ENCODE measurements around the gene RGS4. TPM values are rescaled to one million over a fixed set of nuclear protein-coding genes. Genes with fewer than 3 reads are reported as not detected.

Gene RGS4
- polyA plus RNA-seq, 1 experiment: 25.8 TPM

DNA sequence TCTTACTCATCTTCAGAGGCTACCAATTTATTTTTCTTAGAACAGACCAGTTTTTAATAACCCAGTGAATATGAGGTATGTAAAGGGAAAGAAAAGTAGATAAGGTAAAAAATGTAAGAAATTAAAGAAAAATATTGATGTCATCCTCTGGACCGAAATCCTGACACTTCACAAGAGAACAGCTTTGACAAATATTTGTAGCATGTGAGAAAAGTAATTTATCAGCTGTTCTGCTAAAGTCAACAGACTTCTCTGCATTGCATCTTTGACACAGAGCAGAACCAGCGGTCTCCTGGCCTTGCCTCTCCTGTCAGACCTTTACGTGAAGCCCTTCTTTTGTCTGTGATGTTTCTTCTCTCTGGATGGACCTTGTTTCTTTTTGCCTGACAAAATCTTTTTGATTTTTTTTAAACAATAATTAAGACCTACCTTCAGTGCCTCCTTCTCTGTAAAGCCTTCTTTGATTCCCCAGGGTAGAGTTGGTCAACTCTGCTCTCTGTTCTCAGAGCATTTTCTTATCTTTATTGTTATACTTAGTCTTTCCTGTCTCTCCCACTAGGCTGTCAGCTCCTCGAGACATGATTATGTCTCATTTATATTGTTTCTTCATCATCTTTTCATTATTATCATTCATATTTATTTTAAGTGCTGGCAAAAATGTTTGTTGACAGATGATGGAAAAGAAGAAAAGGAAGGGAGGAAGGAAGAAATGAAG lies 35.4 kb downstream of the RGS4 start:
- ChIA-PET POLR2A (no interaction called here), CTCF (interaction anchor here (0.7 kb wide), 1 partner anchor 41 kb away, joined by 3 read pairs; no protein-coding TSS in a partner anchor)
- no peak for TF ChIP-seq CTCF (IDR thresholded peaks at IDR 0.05; ENCODE audit: insufficient read depth, low read depth, low read length)
- no peak for DNase-seq (ENCODE audit: low read depth)
- H3K4me3 ChIP-seq (ENCODE audit: low read depth, low read length): no peak overlapping the region
- no peaks in the 10 kb centered on the region for H3K27me3 ChIP-seq (ENCODE audit: control insufficient read depth, insufficient read depth, low read length)
- H3K36me3 ChIP-seq (ENCODE audit: control insufficient read depth, insufficient read depth, low read length): no peaks in the 10 kb centered on the region

DNA sequence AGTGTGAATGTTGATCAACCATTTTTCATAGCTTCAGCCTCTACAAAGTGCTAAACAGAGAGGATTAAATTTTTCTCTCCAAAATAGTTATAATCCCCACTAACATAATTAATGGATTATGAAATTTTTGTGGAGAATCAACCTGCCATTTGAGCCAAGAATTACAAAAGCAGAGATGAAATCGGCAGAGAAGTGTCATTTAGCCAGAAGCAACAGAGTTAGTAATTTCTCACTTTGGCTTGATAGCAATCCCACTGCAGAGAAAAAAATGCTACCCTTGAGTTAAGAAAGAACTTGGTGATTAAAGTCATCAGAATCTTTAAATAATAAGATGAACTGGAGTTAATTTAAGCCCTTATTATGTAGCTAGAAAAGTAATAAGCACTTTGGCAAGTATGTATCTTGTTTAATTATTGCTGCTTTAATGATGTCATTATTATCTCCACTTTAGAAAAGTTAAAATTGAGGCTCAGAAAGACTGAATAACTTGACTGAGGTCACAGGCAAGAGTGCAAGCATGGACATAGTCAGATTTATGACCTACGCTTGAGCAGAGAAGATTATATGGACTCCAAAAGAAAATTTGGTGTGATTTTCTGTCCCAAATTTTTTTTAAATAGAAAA lies 37.3 kb downstream of the RGS4 start:
- TF ChIP-seq CTCF (IDR thresholded peaks at IDR 0.05; ENCODE audit: insufficient read depth, low read depth, low read length): no peak
- no peaks in the 10 kb centered on the region for H3K27me3 ChIP-seq (ENCODE audit: control insufficient read depth, insufficient read depth, low read length)
- H3K4me3 ChIP-seq (ENCODE audit: low read depth, low read length): no peak overlapping the region
- no peaks in the 10 kb centered on the region for H3K36me3 ChIP-seq (ENCODE audit: control insufficient read depth, insufficient read depth, low read length)
- CTCF ChIA-PET: no interaction called here
- DNase-seq (ENCODE audit: low read depth): no peak
- POLR2A ChIA-PET: no interaction called here

DNA sequence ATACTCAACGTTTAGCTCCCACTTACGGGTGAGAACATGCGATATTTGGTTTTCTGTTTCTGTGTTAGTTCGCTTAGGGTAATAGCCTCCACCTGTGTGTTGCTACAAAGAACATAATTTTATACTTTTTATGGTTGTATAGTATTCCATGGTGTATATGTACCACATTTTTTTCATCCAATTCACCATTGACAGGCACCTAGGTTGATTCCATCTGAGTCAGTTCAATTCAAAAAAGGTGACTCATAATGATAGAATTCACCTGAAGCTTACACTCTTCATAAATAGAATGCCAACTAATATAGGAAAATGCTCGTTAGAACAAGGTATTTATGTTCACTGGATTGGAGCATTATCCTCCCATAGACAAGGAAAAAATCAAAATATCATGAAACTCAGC lies 38.5 kb downstream of the RGS4 start:
- no peak for TF ChIP-seq CTCF (IDR thresholded peaks at IDR 0.05; ENCODE audit: insufficient read depth, low read depth, low read length)
- no peak for DNase-seq (ENCODE audit: low read depth)
- no peak overlapping the region for H3K4me3 ChIP-seq (ENCODE audit: low read depth, low read length)
- CTCF ChIA-PET: interaction anchor here (0.9 kb wide), 1 partner anchor 67 kb away, joined by 3 read pairs; no protein-coding TSS in a partner anchor
- H3K36me3 ChIP-seq (ENCODE audit: control insufficient read depth, insufficient read depth, low read length): no peaks in the 10 kb centered on the region
- H3K27me3 ChIP-seq (ENCODE audit: control insufficient read depth, insufficient read depth, low read length): no peaks in the 10 kb centered on the region
- POLR2A ChIA-PET: no interaction called here

DNA sequence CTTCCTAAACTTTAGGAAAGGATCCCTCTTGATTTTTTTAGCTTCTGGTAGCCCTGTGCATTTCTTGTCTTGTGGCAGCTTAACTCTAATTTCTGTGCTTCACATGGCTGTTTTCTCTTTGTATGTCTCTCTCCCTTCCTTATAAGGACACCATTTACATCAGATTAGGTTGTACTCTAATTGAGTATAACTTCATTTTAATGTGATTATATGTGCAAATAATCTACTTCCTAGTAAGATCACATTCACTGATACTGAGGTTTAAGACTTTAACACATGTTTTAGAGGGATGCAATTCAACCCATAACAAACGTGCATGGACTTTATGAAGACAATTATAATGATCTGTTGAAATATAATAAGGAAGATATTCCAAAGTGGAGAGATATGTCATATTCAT lies 46.7 kb downstream of the RGS4 start:
- no peaks in the 10 kb centered on the region for H3K27me3 ChIP-seq (ENCODE audit: control insufficient read depth, insufficient read depth, low read length)
- no peak for TF ChIP-seq CTCF (IDR thresholded peaks at IDR 0.05; ENCODE audit: insufficient read depth, low read depth, low read length)
- no peaks in the 10 kb centered on the region for H3K36me3 ChIP-seq (ENCODE audit: control insufficient read depth, insufficient read depth, low read length)
- CTCF ChIA-PET: interaction anchor here (1.3 kb wide), 1 partner anchor 13 kb away, joined by 3 read pairs; no protein-coding TSS in a partner anchor
- no peak overlapping the region for H3K4me3 ChIP-seq (ENCODE audit: low read depth, low read length)
- POLR2A ChIA-PET: no interaction called here
- DNase-seq (ENCODE audit: low read depth): no peak

DNA sequence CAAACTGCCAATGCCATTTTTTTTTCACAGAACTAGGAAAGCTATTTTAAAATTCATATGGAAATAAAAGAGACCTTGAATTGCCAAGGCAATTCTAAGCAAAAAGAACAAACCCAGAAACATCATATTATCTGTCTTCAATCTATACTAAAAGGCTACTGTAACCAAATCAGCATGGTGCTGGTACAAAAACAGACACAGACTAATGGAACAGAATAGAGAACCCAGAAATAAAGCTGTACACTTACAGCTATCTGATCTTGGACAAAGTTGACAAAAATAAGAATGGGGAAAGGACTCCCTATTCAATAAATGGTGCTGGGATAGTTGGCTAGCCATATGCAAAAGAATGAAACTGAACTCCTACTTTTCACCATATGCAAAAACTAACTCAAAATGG lies 50.5 kb downstream of the RGS4 start:
- H3K27me3 ChIP-seq (ENCODE audit: control insufficient read depth, insufficient read depth, low read length): no peaks in the 10 kb centered on the region
- ChIA-PET POLR2A (interaction anchor here (0.7 kb wide), 1 partner anchor 571 kb away, joined by 4 read pairs; no protein-coding TSS in a partner anchor), CTCF (no interaction called here)
- H3K36me3 ChIP-seq (ENCODE audit: control insufficient read depth, insufficient read depth, low read length): no peaks in the 10 kb centered on the region
- no peak overlapping the region for H3K4me3 ChIP-seq (ENCODE audit: low read depth, low read length)
- no peak for DNase-seq (ENCODE audit: low read depth)
- TF ChIP-seq CTCF (IDR thresholded peaks at IDR 0.05; ENCODE audit: insufficient read depth, low read depth, low read length): no peak

All from BJ (cell line).